SK-N-MC (cell line): Measurements from ENCODE around the gene TMEM126A.

Experiments
- EZH2 ChIP-seq: fragments of 200-600 bp; sonication (generic); IDR thresholded peaks from one replicate; pipeline ENCODE4 v1.6.1; 2017; ENCODE audit warnings: antibody characterized with exemption
- FOXP2 ChIP-seq: optimal IDR thresholded peaks from 2 replicates; pipeline ENCODE3; 2011; ENCODE audit warnings: mild to moderate bottlenecking, moderate library complexity; ENCODE audit not compliant: insufficient read depth; ENCODE audit errors: extremely low read length, control extremely low read depth
- POLR2AphosphoS5 ChIP-seq: IDR thresholded peaks from 2 replicates; pipeline ENCODE4 v1.6.1; 2012; ENCODE audit warnings: mild to moderate bottlenecking, low read depth, low read length, borderline replicate concordance

- TF ChIP-seq EZH2 (no peak), POLR2AphosphoS5 (no peak), FOXP2 (no peak)
Observed at GRCh38 chr11:85704967-85705366, 57.2 kb downstream of the TMEM126A start.
